K562 (cell line): ENCODE results near the gene CYRIA. TPM values are rescaled to one million over a fixed set of nuclear protein-coding genes. Genes with fewer than 3 reads are reported as not detected.

ENCODE experiments used
- BCLAF1 ChIP-seq, 2 experiments: fragments of 450-650 bp in 1 of 2; IDR thresholded peaks; 2 replicates each; pipeline ENCODE4 v1.6.1; 2011 to 2017; ENCODE audit warnings: low read depth in 2 of 2, antibody characterized with exemption in 1 of 2, borderline replicate concordance in 1 of 2, low read length in 1 of 2, mild to moderate bottlenecking in 1 of 2, mixed read lengths in 1 of 2; ENCODE audit not compliant: control insufficient read depth in 1 of 2
- HEY1 ChIP-seq: fragments of 250-450 bp; sonication (Bioruptor Pico); IDR thresholded peaks from 2 replicates; pipeline ENCODE4 v1.5.0; 2020; ENCODE audit warnings: mild to moderate bottlenecking, moderate library complexity, borderline replicate concordance
- KAT7 ChIP-seq: sonication (generic); formaldehyde crosslinking; IDR thresholded peaks from 2 replicates; pipeline ENCODE4 v1.8.0; 2022; ENCODE audit warnings: missing genetic modification reagents, mild to moderate bottlenecking, borderline replicate concordance
- KLF10 ChIP-seq: fragments of 250-450 bp; sonication (Bioruptor Pico); IDR thresholded peaks from 2 replicates; pipeline ENCODE4 v1.6.1; 2021; ENCODE audit warnings: matching md5 sums
- MBD1 ChIP-seq: fragments of 250-450 bp; sonication (Bioruptor Pico); IDR thresholded peaks from 2 replicates; pipeline ENCODE4 v1.8.0; 2022; ENCODE audit warnings: inconsistent platforms
- NFXL1 ChIP-seq: fragments of 450-650 bp; formaldehyde crosslinking; IDR thresholded peaks from 2 replicates; pipeline ENCODE4 v1.4.0; 2021; ENCODE audit warnings: mild to moderate bottlenecking
- PHB2 ChIP-seq: fragments of 450-650 bp; IDR thresholded peaks from 2 replicates; pipeline ENCODE4 v1.6.1; 2017; ENCODE audit warnings: low read depth
- SRF ChIP-seq, 2 experiments: fragments of 250-450, 450-650 bp in 1 of 2; sonication (Bioruptor Pico) in 1 of 2; sonication (generic) in 1 of 2; formaldehyde crosslinking; IDR thresholded peaks; 2 replicates each; pipeline versions ENCODE4 v1.5.0 to v1.5.1; 2020 to 2022; ENCODE audit warnings: mild to moderate bottlenecking in 1 of 2, missing genetic modification reagents in 1 of 2
- TGIF2 ChIP-seq: sonication (generic); formaldehyde crosslinking; IDR thresholded peaks from 2 replicates; pipeline ENCODE4 v1.8.1; 2022; ENCODE audit warnings: mild to moderate bottlenecking, missing genetic modification reagents, moderate library complexity
- THAP7 ChIP-seq: fragments of 250-450 bp; sonication (Bioruptor Pico); IDR thresholded peaks from 2 replicates; pipeline ENCODE4 v1.5.0; 2021
- ZBTB34 ChIP-seq: fragments of 250-450 bp; sonication (Bioruptor Pico); IDR thresholded peaks from 2 replicates; pipeline ENCODE4 v1.8.0; 2021; ENCODE audit warnings: mild to moderate bottlenecking, moderate library complexity
- ZNF384 ChIP-seq: IDR thresholded peaks from 2 replicates; pipeline ENCODE4 v1.6.1; 2012; ENCODE audit warnings: low read depth, low read length, improper control_type of control experiment
- polyA plus RNA-seq, 8 experiments: library from polyadenylated mRNA; depleted of rRNA in 4 of 8; stranded (reverse) in 5 of 8; unstranded in 3 of 8; fragments of >200 nt; fragmentation: Nextera tagmentation in 2 of 8; fragmentation: Illumina TruSeq in 1 of 8; extraction: Ambion mirVana in 2 of 8; extraction: Trizol in 1 of 8; gene quantifications; 2 replicates each; pipeline versions ENCODE4 v1.2.1 to v1.2.3, GENCODE V29; 2011 to 2014; ENCODE audit warnings: inconsistent platforms in 1 of 8, missing spikeins in 1 of 8
- total RNA-seq, 7 experiments: library from RNA; depleted of rRNA in 6 of 7; stranded (reverse); fragments of >200 nt in 6 of 7; fragmentation: Illumina TruSeq in 2 of 7; extraction: Trizol in 2 of 7; gene quantifications; 2 replicates each; pipeline versions ENCODE4 v1.2.1 to v1.2.3, GENCODE V29; 2011 to 2021; ENCODE audit warnings: low replicate concordance in 1 of 7
- TF ChIP-seq, protein P1 (sequence below), 2 experiments: fragments of 450-650 bp; IDR thresholded peaks; 2 replicates each; pipeline ENCODE4 v1.6.1; 2018; ENCODE audit warnings: mild to moderate bottlenecking in 2 of 2, low read depth in 1 of 2; ENCODE audit not compliant: partially characterized antibody in 2 of 2
- TF ChIP-seq, protein P2 (sequence below): sonication (generic); IDR thresholded peaks from 2 replicates; pipeline ENCODE4 v1.6.1; 2016

The CYRIA gene
- total and polyA plus RNA-seq, 9 of the 15 experiments (the other 6 are each of a cell fraction or from before 2014, with no cell fraction given), result 0.84 to 5.6 (median 3.0) TPM

DNA sequence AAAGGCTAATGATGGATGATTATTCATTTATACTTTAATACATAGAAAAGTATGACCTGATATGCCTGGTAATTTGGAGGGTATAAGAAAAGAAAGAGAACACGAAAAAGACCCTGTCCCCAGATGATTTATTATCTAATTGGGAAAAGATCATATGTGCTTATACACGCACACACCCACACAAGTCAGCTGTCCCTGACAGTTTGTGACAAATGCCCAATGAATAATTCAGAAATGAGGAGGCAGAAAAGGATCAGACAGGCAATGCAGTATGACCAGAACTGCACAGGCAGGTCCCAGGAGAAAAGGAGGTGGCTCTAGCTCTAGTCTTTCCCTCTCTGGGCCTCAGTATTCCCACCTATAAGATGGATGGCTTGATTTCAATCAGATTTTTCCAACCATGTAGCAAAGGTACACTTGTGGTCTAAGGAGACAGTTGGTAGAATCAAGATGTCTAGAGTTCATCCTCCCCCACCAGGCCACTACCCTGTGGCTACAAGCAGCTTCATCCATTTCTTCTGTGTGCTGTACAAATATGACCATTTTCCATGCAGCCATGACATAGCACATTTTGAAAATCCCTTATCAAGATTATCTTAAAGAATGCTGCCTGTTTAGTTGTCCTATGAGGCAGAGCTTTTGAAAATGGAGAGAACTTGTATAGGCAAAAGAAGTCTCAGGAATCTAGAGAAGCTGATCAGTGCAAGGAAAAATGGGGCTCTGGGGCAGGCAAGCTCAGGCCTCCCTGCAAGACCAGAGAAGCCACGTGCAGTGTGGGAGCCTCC is 19.7 kb downstream of the CYRIA start (continued):
- TF ChIP-seq, protein P1, sequence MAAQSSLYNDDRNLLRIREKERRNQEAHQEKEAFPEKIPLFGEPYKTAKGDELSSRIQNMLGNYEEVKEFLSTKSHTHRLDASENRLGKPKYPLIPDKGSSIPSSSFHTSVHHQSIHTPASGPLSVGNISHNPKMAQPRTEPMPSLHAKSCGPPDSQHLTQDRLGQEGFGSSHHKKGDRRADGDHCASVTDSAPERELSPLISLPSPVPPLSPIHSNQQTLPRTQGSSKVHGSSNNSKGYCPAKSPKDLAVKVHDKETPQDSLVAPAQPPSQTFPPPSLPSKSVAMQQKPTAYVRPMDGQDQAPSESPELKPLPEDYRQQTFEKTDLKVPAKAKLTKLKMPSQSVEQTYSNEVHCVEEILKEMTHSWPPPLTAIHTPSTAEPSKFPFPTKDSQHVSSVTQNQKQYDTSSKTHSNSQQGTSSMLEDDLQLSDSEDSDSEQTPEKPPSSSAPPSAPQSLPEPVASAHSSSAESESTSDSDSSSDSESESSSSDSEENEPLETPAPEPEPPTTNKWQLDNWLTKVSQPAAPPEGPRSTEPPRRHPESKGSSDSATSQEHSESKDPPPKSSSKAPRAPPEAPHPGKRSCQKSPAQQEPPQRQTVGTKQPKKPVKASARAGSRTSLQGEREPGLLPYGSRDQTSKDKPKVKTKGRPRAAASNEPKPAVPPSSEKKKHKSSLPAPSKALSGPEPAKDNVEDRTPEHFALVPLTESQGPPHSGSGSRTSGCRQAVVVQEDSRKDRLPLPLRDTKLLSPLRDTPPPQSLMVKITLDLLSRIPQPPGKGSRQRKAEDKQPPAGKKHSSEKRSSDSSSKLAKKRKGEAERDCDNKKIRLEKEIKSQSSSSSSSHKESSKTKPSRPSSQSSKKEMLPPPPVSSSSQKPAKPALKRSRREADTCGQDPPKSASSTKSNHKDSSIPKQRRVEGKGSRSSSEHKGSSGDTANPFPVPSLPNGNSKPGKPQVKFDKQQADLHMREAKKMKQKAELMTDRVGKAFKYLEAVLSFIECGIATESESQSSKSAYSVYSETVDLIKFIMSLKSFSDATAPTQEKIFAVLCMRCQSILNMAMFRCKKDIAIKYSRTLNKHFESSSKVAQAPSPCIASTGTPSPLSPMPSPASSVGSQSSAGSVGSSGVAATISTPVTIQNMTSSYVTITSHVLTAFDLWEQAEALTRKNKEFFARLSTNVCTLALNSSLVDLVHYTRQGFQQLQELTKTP (IDR thresholded peaks at IDR 0.05; ENCODE audit: low read depth in 1 of 2, partially characterized antibody in 2 of 2), result no peak
- TF ChIP-seq MBD1 (CRISPR knock-in tag), result no peak
- TF ChIP-seq HEY1 (CRISPR knock-in tag), result 0 out of 2 replicates have a peak, but pooled peaks have one; percentile 19
- TF ChIP-seq THAP7 (CRISPR knock-in tag), result no peak
- no peak for TF ChIP-seq KAT7
- no peak for TF ChIP-seq ZNF384
- TF ChIP-seq NFXL1 (CRISPR knock-in tag), result no peak
- TF ChIP-seq BCLAF1 (IDR thresholded peaks at IDR 0.05; ENCODE audit: borderline replicate concordance in 1 of 2, control insufficient read depth in 1 of 2, low read depth in 2 of 2, low read length in 1 of 2), result no peak
- no peak for TF ChIP-seq PHB2
- TF ChIP-seq, protein P2, sequence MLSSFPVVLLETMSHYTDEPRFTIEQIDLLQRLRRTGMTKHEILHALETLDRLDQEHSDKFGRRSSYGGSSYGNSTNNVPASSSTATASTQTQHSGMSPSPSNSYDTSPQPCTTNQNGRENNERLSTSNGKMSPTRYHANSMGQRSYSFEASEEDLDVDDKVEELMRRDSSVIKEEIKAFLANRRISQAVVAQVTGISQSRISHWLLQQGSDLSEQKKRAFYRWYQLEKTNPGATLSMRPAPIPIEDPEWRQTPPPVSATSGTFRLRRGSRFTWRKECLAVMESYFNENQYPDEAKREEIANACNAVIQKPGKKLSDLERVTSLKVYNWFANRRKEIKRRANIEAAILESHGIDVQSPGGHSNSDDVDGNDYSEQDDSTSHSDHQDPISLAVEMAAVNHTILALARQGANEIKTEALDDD, result no peak
- no peak for TF ChIP-seq ZBTB34 (CRISPR knock-in tag)
- TF ChIP-seq SRF (CRISPR knock-in tag; IDR thresholded peaks at IDR 0.05), result 0 out of 4 replicates have a peak, but pooled peaks of 1 of the 2 experiments have one; percentile 22
- no peak for TF ChIP-seq TGIF2 (CRISPR knock-in tag)
- TF ChIP-seq KLF10 (CRISPR knock-in tag), result no peak
